ENCODE results near the gene OGDH.

Gene OGDH

GRCh38 chr7:44566680-44567079 is 39.7 kb upstream of the OGDH start:
- TF ChIP-seq CTCF (IDR thresholded peaks at IDR 0.05; ENCODE audit: low read depth, low read length, poor library complexity, severe bottlenecking) (no peak), EZH2phosphoT487 (IDR thresholded peaks at IDR 0.05; ENCODE audit: borderline replicate concordance, low read length) (no peak)
- H3K9me2 ChIP-seq (replicated peaks; ENCODE audit: control insufficient read depth, low read length) = no peaks in the 10 kb centered on the region
- peaks cover 76% of the 10 kb centered on the region for H3K36me3 ChIP-seq (ENCODE audit: control insufficient read depth, low read length)
- H3K4me2 ChIP-seq (ENCODE audit: low read length) = no peak overlapping the region
- H3F3A ChIP-seq (ENCODE audit: control insufficient read depth, insufficient read depth) = peaks cover 12% of the 10 kb centered on the region
- no peaks in the 10 kb centered on the region for H3K9me3 ChIP-seq (ENCODE audit: control insufficient read depth, insufficient read depth, low read length)
- H3K4me1 ChIP-seq (ENCODE audit: control insufficient read depth, low read length) = no peaks in the 10 kb centered on the region
- H3K27me3 ChIP-seq (ENCODE audit: control insufficient read depth, low read length) = no peaks in the 10 kb centered on the region
- no peak overlapping the region for H3K4me3 ChIP-seq (ENCODE audit: low read length)
- peaks cover 14% of the 10 kb centered on the region for H4K20me1 ChIP-seq (ENCODE audit: control insufficient read depth, insufficient read depth, low read depth, low read length)
- peaks cover 28% of the 10 kb centered on the region for H3K79me2 ChIP-seq (ENCODE audit: control insufficient read depth, low read length)
- no peak overlapping the region for H3K27ac ChIP-seq (ENCODE audit: low read depth, low read length)

- peaks cover 10% of the 10 kb centered on the region for H3K4me1 ChIP-seq (ENCODE audit: control insufficient read depth, low read length)
- H3K9me3 ChIP-seq (ENCODE audit: control insufficient read depth, insufficient read depth, low read length) = no peaks in the 10 kb centered on the region
- no peak overlapping the region for H3K4me2 ChIP-seq (ENCODE audit: low read length)
- H4K20me1 ChIP-seq (ENCODE audit: control insufficient read depth, insufficient read depth, low read depth, low read length) = peaks cover 14% of the 10 kb centered on the region
- no peaks in the 10 kb centered on the region for H3K27me3 ChIP-seq (ENCODE audit: control insufficient read depth, low read length)
- H3K79me2 ChIP-seq (ENCODE audit: control insufficient read depth, low read length) = peaks cover 40% of the 10 kb centered on the region
- no peak overlapping the region for H3K4me3 ChIP-seq (ENCODE audit: low read length)
- peaks cover 88% of the 10 kb centered on the region for H3K36me3 ChIP-seq (ENCODE audit: control insufficient read depth, low read length)
- no peak for TF ChIP-seq CTCF (IDR thresholded peaks at IDR 0.05; ENCODE audit: low read depth, low read length, poor library complexity, severe bottlenecking)
- no peak for TF ChIP-seq EZH2phosphoT487 (IDR thresholded peaks at IDR 0.05; ENCODE audit: borderline replicate concordance, low read length)
- no peaks in the 10 kb centered on the region for H3K9me2 ChIP-seq (replicated peaks; ENCODE audit: control insufficient read depth, low read length)
- peaks cover 12% of the 10 kb centered on the region for H3F3A ChIP-seq (ENCODE audit: control insufficient read depth, insufficient read depth)
- no peak overlapping the region for H3K27ac ChIP-seq (ENCODE audit: low read depth, low read length)
These were observed 38.5 kb upstream of the OGDH start for GRCh38 chr7:44567884-44568283.

- Histone ChIP-seq H3K9me3 (ENCODE audit: control insufficient read depth, insufficient read depth, low read length) (no peaks in the 10 kb centered on the region), H3K4me3 (ENCODE audit: low read length) (no peak overlapping the region), H3K4me2 (ENCODE audit: low read length) (no peak overlapping the region), H3K79me2 (ENCODE audit: control insufficient read depth, low read length) (peaks cover 51% of the 10 kb centered on the region), H4K20me1 (ENCODE audit: control insufficient read depth, insufficient read depth, low read depth, low read length) (peaks cover 14% of the 10 kb centered on the region), H3F3A (ENCODE audit: control insufficient read depth, insufficient read depth) (peaks cover 12% of the 10 kb centered on the region), H3K4me1 (ENCODE audit: control insufficient read depth, low read length) (peaks cover 12% of the 10 kb centered on the region), H3K27me3 (ENCODE audit: control insufficient read depth, low read length) (no peaks in the 10 kb centered on the region), H3K27ac (ENCODE audit: low read depth, low read length) (no peak overlapping the region), H3K9me2 (replicated peaks; ENCODE audit: control insufficient read depth, low read length) (no peaks in the 10 kb centered on the region), H3K36me3 (ENCODE audit: control insufficient read depth, low read length) (peaks cover 95% of the 10 kb centered on the region)
- TF ChIP-seq EZH2phosphoT487 (IDR thresholded peaks at IDR 0.05; ENCODE audit: borderline replicate concordance, low read length) (no peak), CTCF (IDR thresholded peaks at IDR 0.05; ENCODE audit: low read depth, low read length, poor library complexity, severe bottlenecking) (no peak)
These were observed 37.5 kb upstream of the OGDH start for GRCh38 chr7:44568771-44569560.

Data from DOHH2 (cell line).